HUES6 (cell line): ENCODE results near the gene REC114.
"Not testable (repeated sequence)": the region's sequence is repeated elsewhere in the genome, so short reads cannot be mapped to it uniquely, and the experiment has no call there.

Experiments
- H3K27ac ChIP-seq: 2 replicates; pipeline ENCODE4 v1.7.0; 2013; ENCODE audit warnings: low read depth, mild to moderate bottlenecking, low read length, inconsistent platforms
- H3K27me3 ChIP-seq: 2 replicates; pipeline ENCODE4 v1.6.1; 2013; ENCODE audit warnings: low read length; ENCODE audit not compliant: control insufficient read depth, insufficient read depth
- H3K36me3 ChIP-seq: 2 replicates; pipeline ENCODE4 v1.6.1; 2013; ENCODE audit warnings: low read length; ENCODE audit not compliant: control insufficient read depth, insufficient read depth
- H3K4me1 ChIP-seq: 2 replicates; pipeline ENCODE4 v1.6.1; 2013; ENCODE audit warnings: low read length; ENCODE audit not compliant: control insufficient read depth, insufficient read depth
- H3K4me3 ChIP-seq: 2 replicates; pipeline ENCODE4 v1.5.1; 2013; ENCODE audit warnings: low read depth, low read length
- H3K9ac ChIP-seq: one replicate; pipeline ENCODE4 v1.6.1; 2013; ENCODE audit warnings: mild to moderate bottlenecking, low read length
- H3K9me3 ChIP-seq: 2 replicates; pipeline ENCODE4 v1.6.1; 2013; ENCODE audit warnings: low read depth, low read length; ENCODE audit not compliant: control insufficient read depth, insufficient read depth

REC114 gene, protein sequence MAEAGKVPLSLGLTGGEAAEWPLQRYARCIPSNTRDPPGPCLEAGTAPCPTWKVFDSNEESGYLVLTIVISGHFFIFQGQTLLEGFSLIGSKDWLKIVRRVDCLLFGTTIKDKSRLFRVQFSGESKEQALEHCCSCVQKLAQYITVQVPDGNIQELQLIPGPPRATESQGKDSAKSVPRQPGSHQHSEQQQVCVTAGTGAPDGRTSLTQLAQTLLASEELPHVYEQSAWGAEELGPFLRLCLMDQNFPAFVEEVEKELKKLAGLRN

DNA sequence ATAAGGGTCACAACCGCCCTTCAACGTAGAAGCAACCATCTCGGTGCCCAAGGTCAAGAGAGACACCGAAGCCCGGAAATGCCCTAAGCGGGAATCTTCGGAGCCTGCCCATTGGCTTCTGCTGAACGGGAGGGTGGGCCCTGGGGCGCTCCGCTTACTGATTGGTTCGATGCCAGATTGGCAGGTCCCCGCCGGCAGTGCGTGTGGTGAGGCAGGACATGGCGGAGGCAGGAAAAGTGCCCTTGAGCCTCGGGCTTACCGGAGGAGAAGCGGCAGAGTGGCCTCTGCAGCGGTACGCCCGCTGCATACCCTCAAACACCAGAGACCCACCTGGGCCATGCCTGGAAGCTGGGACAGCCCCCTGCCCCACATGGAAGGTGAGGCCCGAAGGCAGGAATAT lies at the start of gene REC114:
Gene REC114 (plus strand): TSS at position 197 of the 400 bp plus-strand sequence. CDS start 22 bp downstream, at position 219.
- no peak within 1 kb of the TSS for H3K4me3 ChIP-seq
- H3K36me3 ChIP-seq: no peaks in the 10 kb centered on the region

DNA sequence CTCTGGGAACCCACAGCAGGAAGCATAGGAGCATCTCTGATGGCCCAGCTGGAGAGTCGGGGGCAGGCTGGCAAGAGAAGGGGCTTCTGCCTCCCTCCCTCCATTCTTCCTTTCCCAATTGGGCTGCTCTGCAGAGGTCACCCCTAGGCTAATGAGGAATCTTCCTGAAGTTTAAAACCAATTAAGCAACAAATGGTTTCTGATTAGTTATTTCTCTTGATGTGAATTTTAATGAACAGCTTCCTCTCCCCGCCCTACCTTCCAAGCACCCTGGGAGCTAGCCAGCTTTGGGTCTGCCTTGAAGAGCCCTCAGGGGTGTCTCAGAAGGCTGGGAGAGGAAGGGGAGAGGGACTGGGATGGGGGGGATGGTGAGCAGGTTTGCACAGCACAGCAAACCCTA lies 49.6 kb upstream of the REC114 start:
- Histone ChIP-seq H3K27ac (no peak overlapping the region), H3K36me3 (no peaks in the 10 kb centered on the region), H3K4me3 (no peak overlapping the region), H3K9ac (no peak overlapping the region), H3K27me3 (no peaks in the 10 kb centered on the region), H3K4me1 (peaks cover 36% of the 10 kb centered on the region), H3K9me3 (no peaks in the 10 kb centered on the region)

More for the DNA sequence above, at the start of gene REC114:
- H3K4me1 ChIP-seq: peaks cover 3% of the 10 kb centered on the region
- H3K9ac ChIP-seq: no peak within 1 kb of the TSS
- H3K9me3 ChIP-seq: no peaks in the 10 kb centered on the region
- no peaks in the 10 kb centered on the region for H3K27me3 ChIP-seq
- H3K27ac ChIP-seq: no peak within 1 kb of the TSS

DNA sequence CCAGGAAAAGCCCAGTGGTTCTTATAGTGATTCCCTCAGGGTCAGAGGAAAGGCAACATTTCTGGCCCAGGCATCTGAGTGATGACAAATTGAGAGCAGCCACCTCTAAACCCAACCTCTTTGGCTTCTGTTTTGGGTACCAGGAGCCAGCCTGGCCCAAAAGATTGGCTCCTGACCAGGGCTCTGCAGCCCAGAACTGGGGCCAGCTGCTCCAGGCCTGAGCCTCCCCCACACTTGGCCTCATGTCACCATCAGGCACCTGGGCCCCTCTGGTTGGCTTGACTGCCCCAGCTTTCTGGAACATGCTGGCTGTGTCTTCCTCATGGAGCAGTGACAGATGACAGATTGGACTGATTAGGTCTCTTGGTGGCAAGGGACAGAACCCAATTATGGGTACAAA lies 48.2 kb upstream of the REC114 start:
- Histone ChIP-seq H3K4me3 (no peak overlapping the region), H3K4me1 (peaks cover 33% of the 10 kb centered on the region), H3K27ac (no peak overlapping the region), H3K9ac (no peak overlapping the region), H3K27me3 (no peaks in the 10 kb centered on the region), H3K9me3 (no peaks in the 10 kb centered on the region), H3K36me3 (no peaks in the 10 kb centered on the region)

DNA sequence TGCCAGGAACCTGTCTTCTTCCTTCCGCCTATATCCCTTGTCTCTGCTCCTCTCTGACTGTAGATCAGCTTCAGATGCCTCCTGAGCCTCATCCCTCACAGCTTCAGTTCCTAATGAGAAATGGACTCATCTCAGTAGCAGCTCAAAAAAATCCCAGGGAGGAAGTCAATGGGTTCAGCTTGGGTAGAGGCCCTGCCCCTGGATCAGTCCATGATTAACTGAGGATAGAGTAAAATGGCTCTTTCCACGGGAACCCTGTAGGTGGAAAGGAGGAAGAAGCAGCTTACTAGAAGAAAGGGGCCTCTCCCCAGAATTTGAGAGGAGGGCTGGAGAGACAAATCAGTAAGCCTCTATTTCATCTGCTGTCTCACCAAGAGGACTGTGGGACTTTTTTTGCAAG lies 47.3 kb upstream of the REC114 start:
- H3K9ac ChIP-seq: no peak overlapping the region
- peaks cover 28% of the 10 kb centered on the region for H3K4me1 ChIP-seq
- H3K36me3 ChIP-seq: no peaks in the 10 kb centered on the region
- no peaks in the 10 kb centered on the region for H3K9me3 ChIP-seq
- no peak overlapping the region for H3K27ac ChIP-seq
- no peak overlapping the region for H3K4me3 ChIP-seq
- H3K27me3 ChIP-seq: no peaks in the 10 kb centered on the region

DNA sequence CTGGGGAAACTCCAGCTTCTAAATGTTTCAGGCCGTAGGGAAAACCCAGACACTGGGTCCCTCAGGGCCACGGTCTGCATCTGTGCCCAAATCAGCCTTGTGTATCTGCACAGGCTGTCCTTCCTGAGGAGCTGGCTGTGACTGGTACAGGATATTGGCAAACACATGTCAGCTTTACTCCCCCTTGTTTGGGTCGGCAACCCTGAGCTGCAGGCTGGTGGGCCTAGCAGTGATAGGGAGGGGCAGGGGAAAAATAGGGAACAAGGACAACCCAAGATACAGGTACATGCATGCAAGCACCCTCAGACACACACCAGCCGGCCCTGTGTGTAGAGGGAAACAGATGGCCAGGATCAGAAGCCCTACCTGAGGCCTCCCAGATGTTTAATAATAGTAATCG lies 45.5 kb upstream of the REC114 start:
- no peak overlapping the region for H3K4me3 ChIP-seq
- H3K36me3 ChIP-seq: no peaks in the 10 kb centered on the region
- no peaks in the 10 kb centered on the region for H3K9me3 ChIP-seq
- no peak overlapping the region for H3K9ac ChIP-seq
- peaks cover 28% of the 10 kb centered on the region for H3K4me1 ChIP-seq
- H3K27ac ChIP-seq: no peak overlapping the region
- no peaks in the 10 kb centered on the region for H3K27me3 ChIP-seq

DNA sequence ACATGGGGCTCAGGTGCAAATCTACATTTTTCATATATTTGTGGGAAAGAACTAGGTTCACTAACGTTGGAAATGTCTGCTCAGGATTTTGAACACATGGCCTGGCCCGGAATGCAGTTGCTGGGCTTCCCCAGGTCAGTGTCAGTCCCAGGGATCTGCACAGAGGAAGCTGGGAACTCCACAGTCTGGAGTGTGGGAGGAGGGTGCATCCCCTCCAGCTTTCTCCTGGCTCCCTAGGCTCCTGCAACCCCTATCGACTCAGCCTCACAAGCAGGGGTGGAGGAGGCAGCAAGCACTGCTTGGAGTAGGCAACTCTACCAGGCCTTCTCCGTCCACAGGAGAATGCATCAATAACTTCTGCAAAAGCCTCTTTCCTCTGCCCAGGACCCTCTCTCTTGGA lies 44.1 kb upstream of the REC114 start:
- no peak overlapping the region for H3K27ac ChIP-seq
- H3K36me3 ChIP-seq: no peaks in the 10 kb centered on the region
- H3K9ac ChIP-seq: no peak overlapping the region
- no peak overlapping the region for H3K4me3 ChIP-seq
- peaks cover 20% of the 10 kb centered on the region for H3K4me1 ChIP-seq
- no peaks in the 10 kb centered on the region for H3K9me3 ChIP-seq
- no peaks in the 10 kb centered on the region for H3K27me3 ChIP-seq

DNA sequence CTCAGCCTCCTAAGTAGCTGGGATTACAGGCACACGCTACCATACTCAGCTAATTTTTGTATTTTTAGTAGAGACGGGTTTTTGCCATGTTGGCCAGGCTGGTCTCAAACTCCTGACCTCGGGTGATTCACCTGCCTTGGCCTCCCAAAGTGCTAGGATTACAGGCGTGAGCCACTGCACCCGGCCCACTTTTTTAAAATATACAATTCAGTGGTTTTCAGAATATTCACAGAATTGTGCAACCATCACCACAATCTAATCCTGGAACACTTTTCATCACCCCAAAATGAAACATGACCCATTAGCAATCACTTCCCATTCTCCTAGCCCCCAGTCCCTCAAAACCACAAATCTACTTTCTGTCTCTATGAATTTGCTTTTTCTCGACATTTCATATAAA lies 42.7 kb upstream of the REC114 start:
- not testable (repeated sequence) for H3K9ac ChIP-seq, H3K9me3 ChIP-seq, H3K36me3 ChIP-seq, H3K27ac ChIP-seq, H3K27me3 ChIP-seq, H3K4me3 ChIP-seq
- H3K4me1 ChIP-seq: peaks cover 20% of the 10 kb centered on the region

DNA sequence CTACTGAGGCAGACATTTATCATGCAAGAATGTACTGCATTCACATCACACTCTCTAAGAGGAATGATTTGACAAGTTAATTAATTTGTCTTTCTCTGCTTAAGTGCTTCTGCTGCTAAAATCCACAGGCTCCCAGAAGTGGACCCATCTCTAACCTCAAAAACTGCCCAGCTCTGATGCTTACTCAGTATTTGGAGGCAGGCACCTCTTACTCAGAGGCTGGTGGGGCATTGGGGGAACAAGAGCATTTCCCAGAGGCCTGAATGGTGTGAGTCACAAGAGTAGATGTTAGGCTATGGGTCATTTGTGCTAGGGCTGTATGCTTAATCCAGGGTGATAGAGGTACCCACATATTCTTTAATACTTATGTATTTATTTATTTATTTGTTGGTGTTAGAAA lies 39.8 kb upstream of the REC114 start:
- H3K4me1 ChIP-seq: 0 out of 2 replicates have a peak, but pooled peaks cover 8% of the 10 kb centered on the region
- H3K9me3 ChIP-seq: no peaks in the 10 kb centered on the region
- no peak overlapping the region for H3K9ac ChIP-seq
- no peak overlapping the region for H3K27ac ChIP-seq
- no peak overlapping the region for H3K4me3 ChIP-seq
- no peaks in the 10 kb centered on the region for H3K27me3 ChIP-seq
- H3K36me3 ChIP-seq: no peaks in the 10 kb centered on the region

DNA sequence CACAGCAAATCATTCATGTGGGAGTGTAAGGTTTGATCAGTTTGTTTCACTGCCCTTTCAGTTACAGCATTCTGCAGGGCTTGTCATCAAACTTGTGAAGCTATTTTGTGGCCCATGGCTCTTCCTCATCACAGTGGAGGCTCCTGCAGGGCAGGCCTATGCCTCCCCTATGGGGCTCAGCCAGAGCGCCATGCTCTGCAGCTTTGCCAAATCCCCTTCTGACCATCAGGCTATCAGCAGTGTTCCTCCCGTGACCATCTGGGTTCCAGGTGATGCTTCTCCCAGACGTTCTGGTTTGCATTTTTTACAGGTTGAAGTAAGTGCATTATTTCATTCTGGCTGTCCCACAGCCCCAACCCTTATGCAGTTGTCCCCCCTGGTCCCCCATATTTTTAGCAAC lies 28.1 kb upstream of the REC114 start:
- no peaks in the 10 kb centered on the region for H3K36me3 ChIP-seq
- H3K4me3 ChIP-seq: no peak overlapping the region
- H3K9me3 ChIP-seq: no peaks in the 10 kb centered on the region
- H3K4me1 ChIP-seq: no peaks in the 10 kb centered on the region
- H3K27me3 ChIP-seq: no peaks in the 10 kb centered on the region
- H3K27ac ChIP-seq: no peak overlapping the region
- no peak overlapping the region for H3K9ac ChIP-seq

DNA sequence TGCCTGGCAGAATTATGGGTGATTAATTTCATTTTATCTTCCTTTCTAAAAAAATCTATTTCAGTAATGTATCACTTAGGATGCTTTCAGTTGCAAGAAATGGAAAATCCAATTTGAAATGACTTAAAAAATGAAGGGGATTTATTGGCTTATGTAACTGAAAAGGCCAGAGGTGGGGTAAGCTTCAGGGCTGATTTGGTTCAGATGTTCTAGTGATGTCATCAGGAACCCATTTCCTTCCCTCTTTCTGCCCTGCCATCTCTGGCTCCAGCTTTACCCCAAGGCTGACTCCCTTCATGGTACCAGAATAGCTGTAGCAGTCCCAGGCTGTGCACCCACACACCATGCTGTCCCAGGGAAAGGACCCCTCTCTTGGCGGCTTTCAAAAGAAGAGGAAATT lies 18.5 kb upstream of the REC114 start:
- H3K4me1 ChIP-seq: peaks cover 4% of the 10 kb centered on the region
- no peaks in the 10 kb centered on the region for H3K9me3 ChIP-seq
- H3K4me3 ChIP-seq: no peak overlapping the region

DNA sequence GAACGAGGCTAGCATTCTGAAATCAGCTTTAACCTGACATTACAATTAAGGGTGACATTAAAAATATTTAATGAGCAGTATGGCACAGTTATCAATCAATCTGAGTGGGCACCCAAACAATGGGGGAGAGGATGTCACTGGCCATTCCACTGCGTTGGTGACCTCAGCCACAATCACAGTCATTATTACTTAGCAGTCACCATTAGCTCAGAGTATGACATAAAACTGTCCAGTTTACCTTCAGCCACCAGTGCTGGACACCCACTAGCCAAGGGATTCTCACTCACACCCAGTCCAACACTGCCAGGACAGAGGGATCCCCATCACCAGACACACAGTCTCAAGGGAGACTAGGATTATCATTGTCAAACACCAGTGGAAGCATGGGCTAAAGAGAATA lies 17.5 kb upstream of the REC114 start:
- H3K36me3 ChIP-seq: no peaks in the 10 kb centered on the region
- no peak overlapping the region for H3K9ac ChIP-seq
- H3K9me3 ChIP-seq: no peaks in the 10 kb centered on the region
- H3K27me3 ChIP-seq: no peaks in the 10 kb centered on the region
- H3K4me1 ChIP-seq: peaks cover 4% of the 10 kb centered on the region
- no peak overlapping the region for H3K4me3 ChIP-seq
- H3K27ac ChIP-seq: no peak overlapping the region

More for the DNA sequence above, 18.5 kb upstream of the REC114 start:
- Histone ChIP-seq H3K9ac (no peak overlapping the region), H3K27ac (no peak overlapping the region), H3K36me3 (no peaks in the 10 kb centered on the region), H3K27me3 (no peaks in the 10 kb centered on the region)
